ENCODE results near the gene MBTD1. TPM values are rescaled to one million over a fixed set of nuclear protein-coding genes. Genes with fewer than 3 reads are reported as not detected.
"Not testable (repeated sequence)": the region's sequence is repeated elsewhere in the genome, so short reads cannot be mapped to it uniquely, and the experiment has no call there.

The MBTD1 gene
- 35.5 TPM for total RNA-seq

GRCh38 chr17:51259564-51260236 is at the start of gene MBTD1:
MBTD1 (minus strand) TSS chr17:51260049; CDS start chr17:51225161, 34,888 bp downstream.
- Histone ChIP-seq H3K4me3 (ENCODE audit: low read length) (peak within 1 kb of the TSS; percentile 90), H3K4me1 (ENCODE audit: insufficient read depth, low read length) (peaks cover 49% of the 10 kb centered on the region), H3K9me3 (ENCODE audit: low read depth, low read length) (no peaks in the 10 kb centered on the region)

GRCh38 chr17:51305182-51305581 is 45.3 kb upstream of the MBTD1 start:
- Histone ChIP-seq H3K9me3 (ENCODE audit: low read depth, low read length) (no peaks in the 10 kb centered on the region), H3K27me3 (ENCODE audit: insufficient read depth, low read length) (no peaks in the 10 kb centered on the region), H3K4me1 (ENCODE audit: insufficient read depth, low read length) (no peaks in the 10 kb centered on the region), H3K4me3 (ENCODE audit: low read length) (no peak overlapping the region)

More at GRCh38 chr17:51259564-51260236, at the start of gene MBTD1:
- H3K27me3 ChIP-seq (ENCODE audit: insufficient read depth, low read length), result no peaks in the 10 kb centered on the region

- H3K4me1 ChIP-seq (ENCODE audit: insufficient read depth, low read length), result no peaks in the 10 kb centered on the region
- H3K9me3 ChIP-seq (ENCODE audit: low read depth, low read length), result no peaks in the 10 kb centered on the region
- H3K27me3 ChIP-seq (ENCODE audit: insufficient read depth, low read length), result no peaks in the 10 kb centered on the region
- no peak overlapping the region for H3K4me3 ChIP-seq (ENCODE audit: low read length)
Observed at GRCh38 chr17:51299859-51300258, 40.0 kb upstream of the MBTD1 start.

- H3K4me3 ChIP-seq (ENCODE audit: low read length), result no peak overlapping the region
- H3K4me1 ChIP-seq (ENCODE audit: insufficient read depth, low read length), result no peaks in the 10 kb centered on the region
- H3K27me3 ChIP-seq (ENCODE audit: insufficient read depth, low read length), result no peaks in the 10 kb centered on the region
- no peaks in the 10 kb centered on the region for H3K9me3 ChIP-seq (ENCODE audit: low read depth, low read length)
Observed at GRCh38 chr17:51298508-51299371, 38.9 kb upstream of the MBTD1 start.

GRCh38 chr17:51294338-51294737 is 34.5 kb upstream of the MBTD1 start:
- H3K4me3 ChIP-seq (ENCODE audit: low read length); H3K4me1 ChIP-seq (ENCODE audit: insufficient read depth, low read length); H3K27me3 ChIP-seq (ENCODE audit: insufficient read depth, low read length); H3K9me3 ChIP-seq (ENCODE audit: low read depth, low read length): not testable (repeated sequence)

GRCh38 chr17:51289696-51290111 is 29.9 kb upstream of the MBTD1 start:
- no peak overlapping the region for H3K4me3 ChIP-seq (ENCODE audit: low read length)

GRCh38 chr17:51287412-51287811 is 27.6 kb upstream of the MBTD1 start:
- Histone ChIP-seq H3K27me3 (ENCODE audit: insufficient read depth, low read length) (no peaks in the 10 kb centered on the region), H3K9me3 (ENCODE audit: low read depth, low read length) (no peaks in the 10 kb centered on the region), H3K4me3 (ENCODE audit: low read length) (no peak overlapping the region), H3K4me1 (ENCODE audit: insufficient read depth, low read length) (no peaks in the 10 kb centered on the region)

More at GRCh38 chr17:51289696-51290111, 29.9 kb upstream of the MBTD1 start:
- no peaks in the 10 kb centered on the region for H3K27me3 ChIP-seq (ENCODE audit: insufficient read depth, low read length)
- no peaks in the 10 kb centered on the region for H3K9me3 ChIP-seq (ENCODE audit: low read depth, low read length)
- H3K4me1 ChIP-seq (ENCODE audit: insufficient read depth, low read length), result no peaks in the 10 kb centered on the region

- no peaks in the 10 kb centered on the region for H3K9me3 ChIP-seq (ENCODE audit: low read depth, low read length)
- H3K4me1 ChIP-seq (ENCODE audit: insufficient read depth, low read length), result no peaks in the 10 kb centered on the region
- no peak overlapping the region for H3K4me3 ChIP-seq (ENCODE audit: low read length)
- no peaks in the 10 kb centered on the region for H3K27me3 ChIP-seq (ENCODE audit: insufficient read depth, low read length)
Observed at GRCh38 chr17:51279183-51279582, 19.3 kb upstream of the MBTD1 start.

DNA sequence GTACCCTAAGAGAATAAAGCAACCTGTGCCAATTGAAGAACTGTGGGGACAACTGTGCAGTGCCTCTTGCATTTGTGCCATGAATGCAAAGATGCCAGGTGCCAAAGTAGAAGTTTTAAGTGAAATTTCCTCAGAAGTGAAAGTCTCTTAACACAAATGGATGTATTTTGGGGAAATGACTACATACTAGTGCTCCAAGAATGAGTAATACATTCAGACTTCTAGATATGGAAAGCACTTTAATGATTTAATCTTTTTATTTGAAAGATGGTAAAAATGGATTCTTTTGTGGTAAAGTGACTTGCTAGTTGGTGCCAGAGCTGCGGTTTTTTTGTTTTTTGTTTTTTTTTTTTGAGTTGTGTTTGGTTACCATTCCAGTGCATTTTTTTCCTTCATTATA is 15.5 kb upstream of the MBTD1 start:
- Histone ChIP-seq H3K4me3 (ENCODE audit: low read length) (no peak overlapping the region), H3K4me1 (ENCODE audit: insufficient read depth, low read length) (no peaks in the 10 kb centered on the region), H3K27me3 (ENCODE audit: insufficient read depth, low read length) (no peaks in the 10 kb centered on the region), H3K9me3 (ENCODE audit: low read depth, low read length) (no peaks in the 10 kb centered on the region)

GRCh38 chr17:51272812-51273211 is 13.0 kb upstream of the MBTD1 start:
- H3K4me3 ChIP-seq (ENCODE audit: low read length), result no peak overlapping the region
- no peaks in the 10 kb centered on the region for H3K4me1 ChIP-seq (ENCODE audit: insufficient read depth, low read length)
- H3K9me3 ChIP-seq (ENCODE audit: low read depth, low read length), result no peaks in the 10 kb centered on the region
- H3K27me3 ChIP-seq (ENCODE audit: insufficient read depth, low read length), result no peaks in the 10 kb centered on the region

- Histone ChIP-seq H3K9me3 (ENCODE audit: low read depth, low read length) (no peaks in the 10 kb centered on the region), H3K4me1 (ENCODE audit: insufficient read depth, low read length) (peaks cover under 1% of the 10 kb centered on the region), H3K27me3 (ENCODE audit: insufficient read depth, low read length) (no peaks in the 10 kb centered on the region), H3K4me3 (ENCODE audit: low read length) (no peak overlapping the region)
Observed at GRCh38 chr17:51270636-51271035, 10.8 kb upstream of the MBTD1 start.

GRCh38 chr17:51269991-51270390 is 10.1 kb upstream of the MBTD1 start:
- H3K4me1 ChIP-seq (ENCODE audit: insufficient read depth, low read length), result peaks cover 6% of the 10 kb centered on the region
- H3K9me3 ChIP-seq (ENCODE audit: low read depth, low read length), result no peaks in the 10 kb centered on the region
- no peaks in the 10 kb centered on the region for H3K27me3 ChIP-seq (ENCODE audit: insufficient read depth, low read length)
- no peak overlapping the region for H3K4me3 ChIP-seq (ENCODE audit: low read length)

- H3K27me3 ChIP-seq (ENCODE audit: insufficient read depth, low read length); H3K4me3 ChIP-seq (ENCODE audit: low read length); H3K9me3 ChIP-seq (ENCODE audit: low read depth, low read length): not testable (repeated sequence)
- H3K4me1 ChIP-seq (ENCODE audit: insufficient read depth, low read length), result peaks cover 37% of the 10 kb centered on the region
Observed at GRCh38 chr17:51264466-51264865, 4.6 kb upstream of the MBTD1 start.

GRCh38 chr17:51263006-51263405 is 3.2 kb upstream of the MBTD1 start:
- Histone ChIP-seq H3K4me3 (ENCODE audit: low read length) (no peak overlapping the region), H3K27me3 (ENCODE audit: insufficient read depth, low read length) (no peaks in the 10 kb centered on the region), H3K9me3 (ENCODE audit: low read depth, low read length) (no peaks in the 10 kb centered on the region), H3K4me1 (ENCODE audit: insufficient read depth, low read length) (peaks cover 51% of the 10 kb centered on the region)

- no peaks in the 10 kb centered on the region for H3K9me3 ChIP-seq (ENCODE audit: low read depth, low read length)
- peaks cover 56% of the 10 kb centered on the region for H3K4me1 ChIP-seq (ENCODE audit: insufficient read depth, low read length)
- no peaks in the 10 kb centered on the region for H3K27me3 ChIP-seq (ENCODE audit: insufficient read depth, low read length)
- H3K4me3 ChIP-seq (ENCODE audit: low read length), result peak overlapping the region; percentile 90
Observed at GRCh38 chr17:51261024-51261963, 1.4 kb upstream of the MBTD1 start.
